Ecto neural progenitor cell (in vitro differentiated cells): Measurements from ENCODE around the gene MTA2.
"Not testable (repeated sequence)": the region's sequence is repeated elsewhere in the genome, so short reads cannot be mapped to it uniquely, and the experiment has no call there.

Experiments used
- DNase-seq: peaks from one replicate; pipeline ENCODE4 v3.0.0-alpha.2; 2018; ENCODE audit warnings: low spot score

Gene MTA2

GRCh38 chr11:62592146-62592815 is 9.4 kb downstream of the MTA2 start:
- DNase-seq, result no peak

GRCh38 chr11:62591448-62592145 is 10.1 kb downstream of the MTA2 start, which contains the start of gene TUT1:
Gene TUT1 (minus strand): TSS chr11:62591523. CDS start chr11:62591485, 38 bp downstream.
- DNase-seq, result peak; percentile 96

GRCh38 chr11:62588966-62589637 is 12.6 kb downstream of the MTA2 start:
- DNase-seq, result no peak

- not testable (repeated sequence) for DNase-seq
Observed at GRCh38 chr11:62585356-62585755, 16.3 kb downstream of the MTA2 start.

- not testable (repeated sequence) for DNase-seq
Observed at GRCh38 chr11:62581735-62582134, 19.9 kb downstream of the MTA2 start.

- DNase-seq, result no peak
Observed at GRCh38 chr11:62580959-62581715, 20.5 kb downstream of the MTA2 start.

- DNase-seq, result no peak
Observed at GRCh38 chr11:62579252-62579651, 22.4 kb downstream of the MTA2 start.

GRCh38 chr11:62578541-62578940 is 23.1 kb downstream of the MTA2 start:
- DNase-seq, result no peak

- DNase-seq, result no peak
Observed at GRCh38 chr11:62577046-62577714, 24.5 kb downstream of the MTA2 start.

- no peak for DNase-seq
Observed at GRCh38 chr11:62575837-62576236, 25.8 kb downstream of the MTA2 start.

GRCh38 chr11:62575156-62575555 is 26.5 kb downstream of the MTA2 start:
- no peak for DNase-seq

GRCh38 chr11:62574363-62575071 is 27.1 kb downstream of the MTA2 start:
- no peak for DNase-seq

GRCh38 chr11:62573592-62574362 is 27.9 kb downstream of the MTA2 start, which contains the start of gene EEF1G:
Gene EEF1G (minus strand): TSS chr11:62573891. CDS start chr11:62573842, 49 bp downstream.
- DNase-seq, result peak; percentile 98

- no peak for DNase-seq
Observed at GRCh38 chr11:62573006-62573591, 28.6 kb downstream of the MTA2 start.

- no peak for DNase-seq
Observed at GRCh38 chr11:62572431-62572830, 29.2 kb downstream of the MTA2 start.

GRCh38 chr11:62571493-62571892 is 30.2 kb downstream of the MTA2 start:
- not testable (repeated sequence) for DNase-seq

- DNase-seq, result not testable (repeated sequence)
Observed at GRCh38 chr11:62570903-62571302, 30.8 kb downstream of the MTA2 start.

GRCh38 chr11:62569611-62570010 is 32.1 kb downstream of the MTA2 start:
- no peak for DNase-seq

GRCh38 chr11:62567018-62567633 is 34.5 kb downstream of the MTA2 start:
- DNase-seq, result no peak
